Endometrial microvascular endothelial cells (primary cell): Measurements from ENCODE around the gene POMGNT2. TPM values are rescaled to one million over a fixed set of nuclear protein-coding genes. Genes with fewer than 3 reads are reported as not detected.

Source experiments
- in situ Hi-C: cut with HindIII; loops from 2 replicates; pipeline ENCODE4 v1.10.0; 2017; ENCODE audit warnings: low sequenced_read_pairs, low pct_unique_long_range_greater_than_20kb; ENCODE audit errors: inconsistent ontology term
- total RNA-seq: library from RNA; depleted of rRNA; stranded (reverse); fragments of >200 nt; gene quantifications from one replicate; pipeline ENCODE4 v1.2.3, GENCODE V29; 2015; ENCODE audit errors: inconsistent ontology term

Gene POMGNT2
- total RNA-seq, 1 donor from 2014 or later = 12.2 TPM

DNA sequence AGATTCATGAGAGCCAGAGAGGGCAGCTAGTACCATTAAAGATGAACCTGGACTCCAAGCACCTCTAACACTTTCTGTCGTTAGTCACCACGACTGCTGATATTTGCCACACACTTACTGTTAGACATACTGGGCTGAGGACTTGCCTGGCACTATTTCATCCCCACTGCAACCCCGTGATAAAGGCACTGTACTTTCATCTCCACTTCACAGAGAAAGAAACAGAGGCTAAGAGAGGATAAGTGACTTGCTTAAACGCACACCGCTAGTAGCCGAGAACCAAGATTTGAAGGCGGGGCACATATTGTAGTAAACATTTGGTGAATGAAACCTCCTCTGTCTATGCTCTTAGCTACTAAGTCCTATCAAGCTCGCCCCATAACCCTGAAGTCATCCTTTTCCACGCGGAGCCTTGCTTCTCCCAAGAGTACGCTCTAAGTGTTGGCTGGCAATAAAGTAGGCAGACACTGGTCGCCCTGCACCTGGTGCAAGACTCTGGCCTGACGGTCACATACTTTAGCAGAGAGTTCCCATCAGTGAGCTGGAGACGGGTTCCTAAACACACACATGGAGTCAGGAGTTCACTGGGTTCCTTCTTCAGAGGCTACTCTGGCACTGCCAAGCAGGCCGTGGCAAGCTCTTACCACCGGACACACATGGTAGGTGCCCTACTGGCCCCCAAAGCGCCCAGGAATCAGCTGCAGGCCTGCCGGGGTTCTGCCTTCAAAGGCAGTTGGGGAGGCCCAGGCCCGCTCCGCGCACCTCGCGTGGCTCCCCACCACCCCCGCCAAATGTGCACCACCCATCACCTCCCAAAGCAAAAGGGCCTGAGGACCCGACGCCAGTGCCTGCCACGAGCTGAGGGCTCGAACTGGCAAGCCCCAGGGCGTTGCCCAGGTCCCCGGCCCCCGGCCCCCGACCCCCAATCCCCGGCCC lies 951 bp downstream of the POMGNT2 start:
- in situ Hi-C loops = no loop called here

DNA sequence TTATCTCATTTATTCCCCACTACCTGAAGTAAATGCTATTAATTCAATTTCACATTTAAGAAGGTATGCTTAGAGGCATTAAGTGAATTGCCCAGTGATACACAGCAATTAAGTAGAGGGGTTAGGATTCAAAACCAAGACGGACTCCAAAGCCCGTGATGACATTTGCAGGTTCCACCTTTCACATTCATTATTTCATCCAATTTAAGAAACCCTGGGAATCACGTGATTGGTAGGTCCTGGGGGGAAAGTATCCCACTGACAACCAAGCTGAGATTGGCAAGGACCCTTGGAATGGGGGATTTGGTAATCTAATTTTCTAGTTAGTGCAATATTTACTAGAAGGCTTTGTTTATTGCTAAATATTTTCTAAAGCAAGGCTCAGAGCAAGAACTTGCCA lies 1.8 kb downstream of the POMGNT2 start:
- in situ Hi-C loops = no loop called here

DNA sequence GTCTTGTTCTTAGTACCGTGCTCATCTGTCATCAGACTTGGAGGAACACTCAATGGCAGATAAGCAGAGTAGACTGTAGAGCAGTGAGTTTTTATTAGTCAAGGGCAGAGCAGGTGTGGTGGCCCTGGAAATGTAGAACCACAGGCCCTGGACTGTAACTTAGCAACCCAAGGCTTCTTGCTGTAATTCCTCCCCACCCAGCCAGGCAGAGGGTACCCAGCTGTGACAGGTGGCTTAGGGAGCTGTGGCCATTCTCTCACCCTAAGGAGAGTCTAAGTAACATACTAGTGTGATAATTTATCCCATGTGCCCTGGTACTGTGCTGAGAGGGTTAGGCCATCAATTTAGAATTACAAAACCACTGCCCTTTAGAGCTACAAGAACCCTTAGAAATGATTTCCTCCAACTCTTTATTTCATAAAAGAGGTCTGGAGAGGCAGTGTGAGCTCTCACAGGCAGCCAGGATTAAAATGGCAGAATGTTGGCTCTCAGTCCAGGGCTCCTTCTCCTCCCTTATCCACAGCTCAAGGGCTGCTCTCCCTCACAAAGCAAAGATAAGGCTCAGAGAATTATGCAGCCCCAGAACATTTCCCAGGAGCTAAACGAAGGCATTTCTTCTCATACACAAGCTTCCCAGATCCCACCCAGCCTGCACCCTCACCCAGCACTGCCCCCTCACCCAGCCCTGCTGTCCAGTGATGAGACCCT lies 3.0 kb downstream of the POMGNT2 start:
- in situ Hi-C loops = no loop called here

DNA sequence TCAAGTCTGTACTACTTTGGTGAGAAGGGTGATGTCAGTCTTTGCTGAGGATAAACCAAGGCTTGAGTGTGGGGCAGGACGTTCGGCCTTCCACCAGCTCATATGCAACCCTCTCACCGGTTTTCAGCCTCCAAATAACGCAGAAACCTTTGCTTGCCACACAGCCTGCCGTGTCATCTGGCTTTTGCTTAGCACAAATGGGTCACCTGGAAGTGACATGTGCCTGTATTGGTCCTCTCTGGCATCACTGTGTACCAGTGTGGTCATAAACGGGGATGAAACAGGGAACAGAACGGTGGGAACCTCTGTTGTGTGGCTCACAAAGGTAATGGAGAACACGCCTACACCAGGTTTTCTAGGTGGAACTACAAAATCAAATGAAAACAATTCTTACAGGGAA lies 7.1 kb downstream of the POMGNT2 start:
- in situ Hi-C loops = no loop called here

DNA sequence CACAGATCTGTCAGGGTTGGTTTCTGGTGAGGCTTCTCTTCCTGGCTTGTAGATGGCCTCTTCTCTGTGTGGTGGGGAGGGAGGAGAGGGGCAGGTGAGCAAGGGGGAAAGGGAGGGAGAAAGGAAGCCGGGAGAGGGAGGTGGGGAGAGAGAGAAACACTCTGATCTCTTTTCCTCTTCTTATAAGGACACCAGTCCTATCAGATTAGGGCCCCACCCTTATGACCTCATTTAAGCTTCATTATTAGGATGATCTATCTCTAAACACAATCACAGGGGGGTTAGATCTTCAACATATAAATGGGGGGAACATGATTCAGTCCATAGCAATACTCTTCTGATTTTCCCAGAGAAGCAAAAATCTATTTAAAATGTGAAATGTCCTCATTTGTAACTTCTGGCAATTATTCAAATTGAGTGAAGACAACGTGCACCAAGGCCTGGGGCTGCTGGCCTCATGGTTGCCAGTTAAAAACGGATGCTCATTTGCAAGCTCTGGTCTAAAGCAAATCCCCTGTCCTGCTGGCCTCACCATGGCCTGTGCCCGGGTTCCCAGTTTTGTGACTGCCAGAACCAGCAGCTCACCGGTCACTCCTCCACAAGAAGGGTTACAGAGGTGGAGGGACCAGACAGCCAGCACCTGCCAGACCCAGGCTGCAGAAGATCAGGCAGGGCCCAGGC lies 8.3 kb downstream of the POMGNT2 start:
- in situ Hi-C loops = no loop called here

DNA sequence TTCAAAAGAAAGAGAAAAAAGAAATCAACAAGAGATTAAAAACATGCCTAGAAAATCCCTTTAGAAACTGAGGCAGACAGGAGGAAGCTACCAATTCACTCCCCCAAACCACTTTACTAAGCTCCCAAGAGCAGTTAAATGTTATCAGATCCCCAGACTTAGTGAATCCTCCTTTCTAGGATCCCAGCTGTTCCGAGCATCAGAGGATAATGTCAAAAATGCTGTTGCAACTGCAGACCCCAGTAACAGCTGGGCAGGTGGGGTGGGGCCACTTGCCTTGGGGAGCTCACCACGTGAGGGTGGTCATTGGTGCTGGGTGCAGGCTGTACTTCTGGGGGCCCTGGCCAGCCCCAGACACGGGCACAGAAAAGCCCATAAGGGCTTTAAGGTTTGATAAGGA lies 9.1 kb downstream of the POMGNT2 start:
- in situ Hi-C loops = no loop called here

DNA sequence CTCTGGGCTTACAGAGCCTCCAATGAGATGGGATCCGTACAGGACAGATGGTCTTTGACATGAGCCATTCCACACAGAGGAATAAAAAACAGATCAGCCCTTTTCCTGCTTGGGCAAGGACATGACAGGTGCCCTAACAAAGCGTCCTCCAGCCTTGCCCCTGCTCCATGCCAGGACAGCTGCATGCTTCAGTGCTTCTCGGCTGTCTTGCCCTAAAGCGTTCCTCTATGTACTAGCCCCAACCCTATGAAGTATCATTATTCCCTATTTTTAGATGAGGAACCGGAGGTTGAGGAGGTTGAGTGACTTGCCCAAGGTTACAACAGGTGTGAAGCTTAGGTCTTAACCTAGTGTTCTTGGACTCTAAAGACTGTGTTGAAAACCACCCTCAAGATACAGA lies 10.5 kb downstream of the POMGNT2 start:
- in situ Hi-C loops = no loop called here

DNA sequence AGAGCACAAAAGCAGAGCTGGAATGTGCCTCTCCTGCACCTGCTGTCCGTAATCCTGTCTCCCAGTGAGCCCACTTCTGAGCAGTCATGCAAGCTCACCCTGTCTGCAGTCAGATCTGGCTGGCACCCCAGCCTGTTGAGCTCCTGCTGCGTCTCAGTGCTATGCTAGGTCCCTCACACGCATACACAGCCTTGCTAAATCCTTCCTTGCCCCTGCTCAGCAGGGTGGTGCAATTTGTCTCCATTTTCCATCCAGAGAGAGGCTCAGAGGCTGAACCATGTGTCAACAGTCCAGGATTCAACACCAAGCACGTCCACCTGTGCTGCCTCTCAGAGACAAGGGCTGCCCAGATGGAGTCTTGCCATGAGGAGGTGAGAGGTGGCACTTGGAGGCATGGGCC lies 11.0 kb downstream of the POMGNT2 start:
- in situ Hi-C loops = no loop called here

DNA sequence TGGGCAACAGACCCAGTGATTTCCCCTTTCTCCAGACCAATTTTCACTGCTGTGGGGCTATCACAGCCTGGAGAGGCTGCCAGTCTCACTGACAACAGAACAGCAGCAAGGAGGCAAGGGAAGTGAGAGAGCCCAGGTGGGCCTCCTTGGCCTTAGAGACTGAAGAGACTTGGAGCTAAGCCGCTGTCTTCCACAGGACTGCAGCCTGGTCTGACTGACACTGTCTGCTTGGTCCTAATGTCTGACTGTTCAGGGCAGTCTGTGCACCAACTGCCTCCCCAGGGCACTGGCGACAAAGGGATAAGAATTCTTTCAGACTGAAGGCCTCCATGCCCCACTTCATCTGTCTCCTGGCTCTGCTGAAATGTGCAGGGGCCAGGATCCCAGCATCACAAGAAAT lies 11.5 kb downstream of the POMGNT2 start:
- in situ Hi-C loops = no loop called here

DNA sequence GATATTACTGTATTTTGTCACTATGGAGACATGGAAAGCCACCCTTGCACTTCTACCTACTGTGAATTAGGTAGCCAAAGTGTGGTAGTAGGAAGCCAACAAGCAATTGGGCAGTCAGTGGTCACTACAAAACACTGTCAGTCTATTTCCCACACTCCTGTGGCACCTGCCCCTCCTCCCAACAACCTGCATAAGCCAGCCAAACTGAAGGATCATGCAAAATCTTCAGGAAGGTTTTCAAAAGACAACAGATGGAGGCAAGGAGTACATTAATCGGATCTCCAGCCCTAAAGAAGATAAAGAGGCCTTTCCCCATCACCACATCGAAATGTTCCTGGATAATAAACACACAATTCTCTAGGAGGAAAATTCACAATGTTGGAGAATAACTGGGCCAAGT lies 11.9 kb downstream of the POMGNT2 start:
- in situ Hi-C loops = no loop called here

DNA sequence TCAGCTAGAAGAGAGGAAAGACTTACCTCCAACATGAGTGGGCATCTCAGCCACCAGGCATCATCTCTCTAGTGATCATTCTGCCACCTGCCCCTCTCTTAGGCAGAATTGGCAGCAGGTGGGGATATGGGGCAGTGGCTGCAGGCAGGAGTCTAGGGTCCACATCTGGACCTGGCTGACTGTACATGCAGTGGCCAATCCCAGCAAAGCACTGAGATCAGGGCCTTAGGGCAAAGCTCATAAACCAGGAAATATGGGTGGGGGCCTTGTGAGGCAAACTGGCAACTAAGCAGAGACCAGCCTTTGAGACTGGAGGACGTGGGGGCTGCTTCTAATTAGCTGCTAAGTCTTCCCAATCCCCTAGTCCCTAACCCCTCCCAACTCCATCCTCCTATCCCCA lies 12.9 kb downstream of the POMGNT2 start:
- in situ Hi-C loops = no loop called here

DNA sequence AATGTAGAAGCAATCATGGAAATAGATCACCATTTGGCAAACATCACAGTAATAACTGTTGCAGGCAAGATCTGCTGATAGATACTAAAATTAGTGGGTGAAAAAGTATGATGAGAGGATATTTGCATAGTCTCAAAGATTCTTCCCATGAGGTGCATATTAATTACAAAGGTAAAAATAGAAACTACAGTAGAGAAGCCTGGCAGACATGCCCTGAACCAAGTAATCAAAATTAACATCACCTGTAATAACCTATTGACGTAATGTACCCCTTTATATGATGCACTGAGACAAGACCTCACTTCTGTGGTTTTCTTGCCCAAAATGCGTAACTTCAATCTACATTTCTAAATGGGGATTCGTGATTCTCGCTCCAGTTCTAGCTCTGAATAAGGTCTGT lies 14.4 kb downstream of the POMGNT2 start:
- in situ Hi-C loops = no loop called here

DNA sequence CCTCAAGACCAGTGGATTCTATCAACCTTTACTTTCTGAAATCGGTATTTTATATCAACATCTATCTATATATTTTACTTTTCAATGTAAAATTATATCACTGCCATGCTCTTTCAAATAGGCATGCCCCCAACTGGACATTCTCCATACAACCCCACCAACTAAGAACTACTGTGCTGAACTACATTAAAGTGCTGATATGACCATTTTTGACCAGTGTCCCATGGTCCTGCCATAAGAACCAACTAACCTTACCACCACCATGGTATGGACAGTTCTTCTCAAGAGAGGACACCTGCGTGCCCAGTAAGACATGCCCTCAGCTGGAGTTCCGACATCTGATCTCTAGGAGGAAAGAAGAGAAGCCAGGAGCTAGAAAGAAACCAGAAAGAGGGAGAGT lies 15.6 kb downstream of the POMGNT2 start:
- in situ Hi-C loops = no loop called here

DNA sequence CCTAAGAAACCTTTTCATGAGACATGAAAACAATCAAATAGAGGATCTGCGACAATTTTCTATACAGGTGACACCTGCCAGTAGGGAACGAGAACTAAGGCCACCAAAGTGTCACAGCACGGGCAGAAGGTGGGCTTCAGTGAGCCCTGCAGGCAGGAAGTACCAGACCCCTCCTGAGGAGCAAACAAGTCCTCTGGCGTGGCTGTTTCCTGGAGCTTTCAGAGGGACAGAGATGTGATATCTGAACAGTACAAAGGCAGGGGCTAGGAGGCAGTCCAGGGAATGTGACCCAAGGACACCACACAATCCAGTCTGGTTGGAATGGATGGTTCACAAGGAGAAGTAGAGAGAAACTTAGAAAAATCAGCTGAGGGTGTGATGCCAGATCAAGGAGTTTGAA lies 16.8 kb downstream of the POMGNT2 start:
- in situ Hi-C loops = no loop called here

DNA sequence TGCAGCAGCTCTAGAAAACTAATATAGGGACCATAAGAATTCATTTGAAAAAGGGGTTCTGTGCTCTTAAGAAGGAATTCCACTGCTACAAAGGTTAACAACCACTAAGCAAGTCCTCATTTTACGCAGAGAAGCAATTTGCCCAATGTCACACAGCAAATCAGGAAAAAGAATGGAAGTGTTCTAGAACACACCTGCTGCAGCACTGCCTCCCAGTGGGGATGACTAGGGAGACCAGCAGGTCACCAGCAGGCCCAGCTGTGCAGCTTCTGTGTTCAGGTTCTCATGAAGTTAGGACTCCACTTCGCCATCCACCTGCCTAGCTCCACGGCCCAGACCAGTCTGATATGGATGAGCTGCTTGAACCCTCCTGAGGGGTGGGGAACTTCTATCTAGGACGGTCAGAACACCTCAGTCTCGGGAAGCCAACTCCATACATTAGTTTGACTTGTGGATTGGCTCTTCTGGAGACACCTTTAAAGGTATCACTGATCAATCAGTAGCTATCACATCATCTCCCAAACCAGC lies 18.6 kb downstream of the POMGNT2 start:
- in situ Hi-C loops = no loop called here

DNA sequence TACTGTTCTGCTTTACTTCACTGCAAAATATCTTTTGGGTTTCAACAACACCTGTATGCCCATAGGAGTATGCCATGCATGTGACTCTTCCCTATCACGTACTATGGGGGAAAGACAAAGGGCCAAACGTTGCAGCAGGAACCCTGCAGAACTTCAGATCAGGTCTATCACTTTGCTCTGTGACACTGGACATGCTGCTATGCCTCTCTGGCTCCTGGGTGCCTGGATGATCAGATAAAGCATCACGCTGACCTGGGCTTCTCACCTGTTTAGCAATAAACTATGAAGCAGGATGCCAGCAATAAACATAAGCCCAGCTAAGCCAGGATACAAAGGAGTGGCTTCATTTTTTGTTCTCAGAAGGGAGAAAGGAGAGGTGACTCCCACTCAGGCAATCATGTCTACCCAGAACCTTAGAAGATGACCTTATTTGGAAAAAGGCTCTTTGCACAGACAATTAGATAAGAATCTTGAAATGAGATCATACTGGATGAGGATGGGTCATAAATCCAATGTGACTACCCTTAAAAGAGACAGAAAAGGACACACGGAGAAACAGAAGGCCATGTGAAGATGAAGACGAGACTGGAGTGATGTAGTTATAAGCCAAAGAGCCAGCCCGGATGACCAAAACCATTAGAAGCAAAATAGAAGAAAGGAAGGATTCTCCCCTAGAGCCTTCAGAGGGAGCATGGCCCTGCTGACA lies 19.3 kb downstream of the POMGNT2 start:
- in situ Hi-C loops = no loop called here

DNA sequence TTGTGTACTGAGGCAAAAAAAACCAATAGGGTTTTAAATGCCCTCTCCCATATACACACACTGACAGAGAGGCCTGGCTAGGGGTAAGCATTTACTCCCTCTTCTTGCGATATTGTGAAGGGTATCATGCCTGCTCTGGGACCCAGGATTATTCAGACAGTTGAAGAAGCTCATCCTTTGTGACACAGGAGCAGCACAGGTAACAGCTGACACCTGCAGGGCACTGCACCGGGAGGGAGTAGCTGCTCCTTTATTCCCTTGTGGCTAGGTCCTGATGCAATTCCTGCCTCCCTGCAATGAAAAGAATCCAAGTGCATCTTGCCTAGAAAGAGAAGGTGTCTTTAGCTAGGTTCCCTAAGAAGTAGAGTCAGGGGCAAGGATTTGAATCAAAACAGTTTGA lies 23.4 kb downstream of the POMGNT2 start:
- in situ Hi-C loops = no loop called here

DNA sequence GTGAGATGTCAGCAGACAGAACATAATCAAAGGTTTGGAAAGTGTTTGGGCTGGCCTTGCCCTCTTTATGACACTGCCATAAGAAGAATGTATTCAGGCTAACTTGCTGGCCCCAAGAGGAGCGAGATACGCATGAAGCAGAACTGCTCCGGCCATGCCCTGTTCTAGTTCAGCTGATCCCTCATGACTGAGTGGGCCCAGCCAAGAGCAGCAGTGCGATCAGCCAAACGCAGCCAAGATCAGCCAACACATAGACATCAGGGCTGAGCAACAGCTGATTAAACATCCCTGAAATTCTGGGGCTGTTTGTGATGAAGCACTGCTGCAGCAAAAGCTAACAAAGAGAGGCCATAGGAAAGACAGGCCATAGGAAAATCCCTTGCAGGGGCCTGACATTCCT lies 24.1 kb downstream of the POMGNT2 start:
- in situ Hi-C loops = no loop called here
